ENCODE measurements around the gene NDUFC2. TPM values are rescaled to one million over a fixed set of nuclear protein-coding genes. Genes with fewer than 3 reads are reported as not detected.
"Not testable (repeated sequence)": the region's sequence is repeated elsewhere in the genome, so short reads cannot be mapped to it uniquely, and the experiment has no call there.

Gene NDUFC2
- total RNA-seq, 2 experiments from 2014 or later = 182 to 220 TPM

DNA sequence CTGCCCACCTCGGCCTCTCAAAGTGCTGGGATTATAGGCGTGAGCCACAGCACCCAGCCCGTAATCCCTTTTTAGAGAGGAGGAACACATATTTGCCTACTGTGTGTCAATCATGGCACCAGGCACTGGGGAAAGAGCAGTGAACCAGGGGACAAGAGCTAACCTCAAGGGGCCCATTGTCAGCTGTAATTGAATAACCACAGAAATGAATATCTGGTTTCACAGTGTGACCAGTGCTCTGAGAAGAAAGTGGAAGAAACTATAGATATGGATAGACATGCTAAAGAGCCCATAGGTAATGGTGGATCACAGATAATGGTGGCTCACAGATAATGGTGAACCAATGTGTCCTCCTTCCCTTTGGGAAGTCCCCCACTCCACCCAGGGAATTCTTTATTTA is 48.0 kb downstream of the NDUFC2 start:
- Mint-ChIP-seq H3K27me3 (no peaks in the 10 kb centered on the region), H3K4me3 (no peak overlapping the region), H3K4me1 (no peaks in the 10 kb centered on the region), H3K27ac (no peak overlapping the region), H3K9me3 (no peaks in the 10 kb centered on the region), H3K36me3 (ENCODE audit: low read depth) (no peaks in the 10 kb centered on the region)
- ChIA-PET POLR2A (no interaction called here), CTCF (interaction anchor here (1.0 to 2.0 kb wide), 2 partner anchors 14 to 528 kb away, joined by 4 to 7 read pairs; no protein-coding TSS in a partner anchor)
- DNase-seq = no peak

DNA sequence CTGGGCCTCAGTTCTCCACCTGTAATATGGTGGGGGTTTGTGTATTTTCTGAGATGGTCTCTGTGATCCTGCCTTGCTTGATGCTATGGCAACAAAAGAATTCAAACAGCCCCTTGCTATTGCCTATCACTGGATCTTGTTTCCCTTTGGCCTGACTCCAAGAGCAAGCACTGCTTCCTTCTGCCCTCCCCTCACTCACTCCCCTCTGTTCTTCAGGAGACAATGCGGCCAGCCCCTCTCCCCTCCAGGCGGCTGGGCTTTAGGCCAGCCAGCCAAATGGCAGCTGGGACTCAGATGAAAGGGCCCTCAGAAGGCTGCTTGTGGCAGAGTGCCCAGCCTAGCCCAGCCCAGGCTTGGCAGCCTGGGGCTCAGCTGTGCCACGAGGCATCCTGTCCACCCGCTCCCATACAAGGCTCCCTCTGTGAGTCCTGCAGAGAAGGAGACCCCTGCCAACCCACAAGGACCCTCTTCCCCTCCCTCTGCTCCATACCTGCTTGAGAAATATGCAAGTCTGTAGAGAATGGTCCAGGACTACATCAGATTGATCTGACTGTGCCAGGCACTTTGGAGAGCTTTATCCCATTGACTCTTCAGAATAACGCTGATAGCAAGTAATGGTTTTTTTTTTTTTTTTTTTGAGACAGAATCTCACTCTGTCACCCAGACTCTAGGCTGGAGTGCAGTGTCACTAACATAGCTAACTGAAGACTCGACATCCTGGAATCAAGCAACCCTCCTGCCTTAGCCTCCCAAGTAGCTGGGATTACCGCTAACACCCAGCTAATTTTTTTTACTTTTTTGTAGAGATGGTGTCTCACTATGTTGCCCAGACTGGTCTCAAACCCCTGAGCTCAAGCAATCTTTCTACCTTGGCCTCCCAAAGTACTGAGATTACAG is 49.0 kb downstream of the NDUFC2 start:
- CTCF ChIA-PET = interaction anchor here (1.0 to 1.1 kb wide), 2 partner anchors 15 to 529 kb away, joined by 3 to 4 read pairs; no protein-coding TSS in a partner anchor
- no peak overlapping the region for H3K4me3 Mint-ChIP-seq
- H3K27ac Mint-ChIP-seq = no peak overlapping the region
- POLR2A ChIA-PET = no interaction called here
- no peak for DNase-seq
- H3K27me3 Mint-ChIP-seq = no peaks in the 10 kb centered on the region
- H3K36me3 Mint-ChIP-seq (ENCODE audit: low read depth) = no peaks in the 10 kb centered on the region
- no peaks in the 10 kb centered on the region for H3K4me1 Mint-ChIP-seq
- H3K9me3 Mint-ChIP-seq = no peaks in the 10 kb centered on the region

DNA sequence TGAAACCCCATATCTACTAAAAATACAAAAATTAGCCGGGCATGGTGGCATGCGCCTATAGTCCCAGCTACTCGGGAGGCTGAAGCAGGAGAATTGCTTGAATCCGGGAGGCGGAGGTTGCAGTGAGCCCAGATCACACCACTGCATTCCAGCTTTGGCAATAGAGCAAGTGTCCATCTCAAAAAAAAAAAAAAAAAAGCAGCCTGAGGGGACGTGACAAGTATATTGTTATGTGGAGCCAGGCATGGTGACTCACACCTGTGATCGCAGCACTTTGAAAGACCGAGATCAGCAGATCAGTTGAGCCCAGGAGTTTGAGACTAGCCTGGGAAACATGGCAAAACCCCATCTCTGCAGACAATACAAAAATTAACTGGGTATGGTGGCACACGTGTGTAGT is 51.2 kb downstream of the NDUFC2 start:
- H3K27ac Mint-ChIP-seq; H3K4me3 Mint-ChIP-seq; CTCF ChIA-PET; DNase-seq; H3K4me1 Mint-ChIP-seq; POLR2A ChIA-PET; H3K27me3 Mint-ChIP-seq; H3K36me3 Mint-ChIP-seq (ENCODE audit: low read depth); H3K9me3 Mint-ChIP-seq: not testable (repeated sequence)

DNA sequence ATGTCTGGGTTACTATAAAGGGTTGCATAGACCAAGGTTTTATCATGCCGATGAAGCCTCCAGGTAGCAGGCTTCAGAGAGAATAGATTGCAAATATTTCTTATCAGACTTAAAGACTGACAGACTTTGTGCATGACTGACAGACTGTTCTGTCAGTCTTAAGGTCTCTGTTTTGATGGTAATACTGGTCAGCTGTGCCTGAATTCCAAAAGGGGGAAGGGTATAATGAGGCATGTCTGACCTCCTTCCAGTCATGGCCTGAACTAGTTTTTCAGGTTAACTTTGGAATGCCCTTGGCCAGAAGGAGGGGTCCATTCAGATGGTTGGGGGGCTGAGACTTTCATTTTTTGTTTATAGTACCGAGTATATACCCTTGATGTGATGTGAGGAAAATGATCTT is 51.9 kb downstream of the NDUFC2 start:
- Mint-ChIP-seq H3K27ac (no peak overlapping the region), H3K36me3 (ENCODE audit: low read depth) (no peaks in the 10 kb centered on the region), H3K4me3 (no peak overlapping the region), H3K4me1 (peaks cover 1% of the 10 kb centered on the region), H3K9me3 (no peaks in the 10 kb centered on the region), H3K27me3 (peaks cover 1% of the 10 kb centered on the region)
- POLR2A ChIA-PET = no interaction called here
- CTCF ChIA-PET = no interaction called here
- DNase-seq = no peak

DNA sequence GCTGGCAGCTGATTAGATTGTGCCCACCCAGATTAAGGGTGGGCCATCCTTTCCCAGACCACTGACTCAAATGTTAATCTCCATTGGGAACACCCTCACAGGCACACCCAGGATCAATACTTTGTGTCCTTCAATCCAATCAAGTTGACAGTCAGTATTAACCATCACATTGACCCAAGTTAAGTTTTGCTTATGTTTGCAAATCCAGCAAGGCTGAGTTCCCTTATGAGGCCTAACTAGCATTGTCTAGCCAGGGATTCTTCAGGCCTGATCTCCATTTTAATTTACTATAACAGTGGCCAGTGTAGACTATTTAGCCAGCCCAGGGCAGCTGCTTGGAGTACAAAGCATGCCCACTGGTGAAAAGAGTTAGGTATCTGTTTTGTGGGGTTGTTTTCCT is 54.3 kb downstream of the NDUFC2 start:
- H3K9me3 Mint-ChIP-seq = no peaks in the 10 kb centered on the region
- CTCF ChIA-PET = no interaction called here
- peaks cover 10% of the 10 kb centered on the region for H3K27me3 Mint-ChIP-seq

DNA sequence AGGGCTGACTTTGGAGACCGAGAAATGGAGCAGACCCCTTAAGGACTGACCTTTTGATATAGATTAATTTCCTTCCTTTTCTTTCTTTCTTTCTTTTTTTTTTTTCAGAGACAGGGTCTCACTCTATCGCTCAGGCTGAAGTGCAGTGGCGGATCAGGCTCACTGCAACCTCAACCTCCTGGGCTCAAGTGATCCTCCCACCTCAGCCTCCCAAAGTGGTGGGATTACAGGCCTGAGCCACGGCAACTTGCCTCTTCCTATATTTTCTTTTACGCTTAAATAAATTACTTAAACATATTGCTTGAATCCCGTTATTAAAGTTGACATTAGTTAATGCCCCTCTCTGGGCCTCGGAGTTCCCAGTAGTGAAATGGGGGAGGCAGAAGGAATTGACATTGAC is 56.2 kb downstream of the NDUFC2 start:
- DNase-seq = no peak
- Mint-ChIP-seq H3K9me3 (no peaks in the 10 kb centered on the region), H3K4me3 (no peak overlapping the region), H3K27ac (no peak overlapping the region), H3K36me3 (ENCODE audit: low read depth) (no peaks in the 10 kb centered on the region), H3K4me1 (peaks cover 3% of the 10 kb centered on the region), H3K27me3 (peaks cover 10% of the 10 kb centered on the region)
- ChIA-PET CTCF (no interaction called here), POLR2A (no interaction called here)

More for the DNA sequence above, 54.3 kb downstream of the NDUFC2 start:
- peaks cover 3% of the 10 kb centered on the region for H3K4me1 Mint-ChIP-seq
- no peaks in the 10 kb centered on the region for H3K36me3 Mint-ChIP-seq (ENCODE audit: low read depth)
- H3K4me3 Mint-ChIP-seq = no peak overlapping the region
- H3K27ac Mint-ChIP-seq = no peak overlapping the region
- no peak for DNase-seq
- POLR2A ChIA-PET = no interaction called here

DNA sequence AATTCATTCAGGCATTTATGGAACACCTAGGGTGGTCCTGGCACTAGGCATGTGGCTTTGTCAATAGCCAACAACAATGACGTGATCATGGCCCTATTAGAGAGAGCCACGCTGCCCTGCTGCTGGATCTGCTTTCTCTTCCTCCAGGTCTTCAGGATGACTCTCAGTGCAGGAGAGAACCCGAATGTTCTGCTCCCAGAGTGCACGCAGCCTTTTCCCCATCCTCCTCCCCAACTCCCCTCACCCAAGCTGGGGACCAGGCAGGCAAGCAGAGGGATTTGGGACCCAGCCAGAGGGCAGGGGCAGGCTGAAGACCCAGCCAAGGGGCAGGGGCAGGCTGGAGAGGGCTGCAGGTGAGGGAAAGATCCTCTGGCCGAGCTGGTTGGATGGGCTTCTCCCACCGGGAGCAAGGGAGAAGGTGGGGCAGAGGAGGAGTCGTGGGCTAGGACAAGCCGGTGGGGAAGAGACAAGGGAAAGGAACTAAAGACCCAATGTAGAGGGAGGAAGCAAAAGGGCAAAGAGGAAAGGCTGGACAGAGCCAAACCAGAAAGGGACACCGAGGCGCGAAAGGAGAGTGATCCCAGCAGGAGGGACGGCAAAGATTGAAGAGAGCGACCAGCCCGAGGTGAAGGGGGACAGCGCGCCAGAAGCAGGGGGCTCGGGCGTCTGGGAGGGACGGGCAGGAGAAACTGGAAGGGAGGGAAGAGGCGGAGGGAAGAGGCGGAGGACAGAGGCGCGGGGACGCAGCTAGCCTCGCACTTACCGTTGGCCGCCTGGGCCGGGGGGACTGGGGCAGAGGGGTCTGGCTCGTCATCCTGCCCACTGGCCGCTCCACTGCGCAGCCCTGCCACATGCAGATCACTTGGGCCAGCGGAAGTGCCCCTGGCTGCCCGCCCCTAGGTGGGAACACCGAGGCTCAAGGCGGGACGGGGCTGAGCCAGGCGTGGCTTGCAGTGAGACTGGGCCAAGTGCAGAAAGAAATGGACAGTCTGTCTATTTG is 57.0 kb downstream of the NDUFC2 start, which contains the start of gene KCTD14:
TSS of gene KCTD14 (minus strand) at position 880 of the 1,000 bp plus-strand sequence. CDS start at position 853, 27 bp downstream.
- H3K4me1 Mint-ChIP-seq = peaks cover 3% of the 10 kb centered on the region
- ChIA-PET CTCF (no interaction called here), POLR2A (no interaction called here)
- H3K4me3 Mint-ChIP-seq = no peak within 1 kb of the TSS
- peak within 1 kb of the TSS; percentile 65 for H3K27ac Mint-ChIP-seq
- H3K36me3 Mint-ChIP-seq (ENCODE audit: low read depth) = no peaks in the 10 kb centered on the region
- no peaks in the 10 kb centered on the region for H3K9me3 Mint-ChIP-seq
- peaks cover 10% of the 10 kb centered on the region for H3K27me3 Mint-ChIP-seq
- DNase-seq = no peak

DNA sequence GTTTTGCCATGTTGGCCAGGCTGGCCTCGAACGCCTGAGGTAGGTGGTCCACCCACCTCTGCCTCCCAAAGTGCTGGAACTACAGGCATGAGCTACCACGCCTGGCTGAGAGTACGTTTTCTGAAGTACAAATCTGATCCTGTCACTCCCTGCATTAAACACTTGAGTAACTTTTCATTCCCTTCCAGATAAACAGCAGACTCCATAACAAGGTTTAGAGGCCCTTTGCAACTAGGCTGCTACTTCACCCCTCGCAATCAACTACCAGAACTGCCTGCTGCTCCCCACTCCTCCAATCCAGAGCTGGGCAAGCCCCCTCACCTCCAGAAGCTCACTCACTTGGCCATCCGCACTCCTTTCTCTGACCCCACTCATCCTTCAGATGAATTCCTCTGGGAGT is 58.1 kb downstream of the NDUFC2 start:
- no peaks in the 10 kb centered on the region for H3K36me3 Mint-ChIP-seq (ENCODE audit: low read depth)
- DNase-seq = no peak
- peaks cover 3% of the 10 kb centered on the region for H3K4me1 Mint-ChIP-seq
- POLR2A ChIA-PET = no interaction called here
- CTCF ChIA-PET = interaction anchor here (0.7 to 1.9 kb wide), 4 partner anchors 13 to 24 kb away, joined by 3 to 4 read pairs (median 4); no protein-coding TSS in a partner anchor
- peaks cover 10% of the 10 kb centered on the region for H3K27me3 Mint-ChIP-seq
- no peaks in the 10 kb centered on the region for H3K9me3 Mint-ChIP-seq
- no peak overlapping the region for H3K27ac Mint-ChIP-seq
- H3K4me3 Mint-ChIP-seq = no peak overlapping the region

DNA sequence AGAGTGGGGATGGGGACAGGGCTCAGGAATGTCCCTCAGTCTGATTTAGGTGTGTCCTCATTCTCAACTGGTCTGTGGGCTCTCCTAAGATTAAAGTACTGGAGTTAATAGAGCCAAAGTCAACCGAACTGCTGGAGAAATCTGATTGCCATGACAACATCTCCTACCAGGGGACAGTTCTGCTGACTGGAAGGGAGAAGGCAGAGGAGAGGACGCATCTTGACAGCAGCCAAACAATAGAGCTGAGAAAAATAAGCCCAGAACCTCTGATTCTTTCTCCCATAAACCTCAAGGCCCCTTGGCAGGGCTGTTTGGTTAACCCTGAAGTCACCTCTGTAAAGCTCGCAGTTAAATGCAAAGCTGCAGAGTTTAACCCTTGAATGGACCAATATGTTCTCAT is 59.4 kb downstream of the NDUFC2 start:
- Mint-ChIP-seq H3K27ac (no peak overlapping the region), H3K36me3 (ENCODE audit: low read depth) (no peaks in the 10 kb centered on the region), H3K4me1 (peaks cover 3% of the 10 kb centered on the region), H3K9me3 (no peaks in the 10 kb centered on the region), H3K4me3 (no peak overlapping the region), H3K27me3 (peaks cover 10% of the 10 kb centered on the region)
- ChIA-PET POLR2A (no interaction called here), CTCF (interaction anchor here (0.8 to 1.9 kb wide), 3 partner anchors 11 to 19 kb away, joined by 3 to 4 read pairs (median 4); no protein-coding TSS in a partner anchor)
- DNase-seq = no peak

DNA sequence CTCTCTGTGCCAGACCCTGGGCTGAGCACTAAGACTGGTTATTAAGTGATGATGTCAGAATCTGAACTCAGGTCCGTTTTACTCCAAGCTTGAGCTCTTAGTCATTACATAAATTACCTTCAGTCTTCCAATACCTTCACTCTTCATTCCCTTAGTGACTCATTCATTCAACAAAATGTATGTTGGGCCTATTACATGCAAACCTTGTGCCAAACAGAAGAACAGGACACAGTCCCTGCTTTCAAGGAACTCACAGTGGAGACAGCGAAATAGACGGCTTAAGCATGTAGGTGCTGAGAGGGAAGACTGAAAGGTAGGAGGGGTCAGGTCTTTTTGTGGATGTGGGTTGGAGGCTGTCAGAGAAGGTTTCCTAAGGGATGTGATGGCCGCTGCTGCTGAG is 59.9 kb downstream of the NDUFC2 start:
- Mint-ChIP-seq H3K4me3 (no peak overlapping the region), H3K4me1 (peaks cover 3% of the 10 kb centered on the region), H3K27me3 (peaks cover 10% of the 10 kb centered on the region), H3K36me3 (ENCODE audit: low read depth) (no peaks in the 10 kb centered on the region), H3K27ac (no peak overlapping the region), H3K9me3 (no peaks in the 10 kb centered on the region)
- no peak for DNase-seq
- ChIA-PET CTCF (interaction anchor here (0.8 kb wide), 1 partner anchor 10 kb away, joined by 4 read pairs; no protein-coding TSS in a partner anchor), POLR2A (no interaction called here)

All from activated CD4-positive, alpha-beta T cell treated with anti-CD3 and anti-CD28 coated beads, Interleukin-2, amount 10 ng/mL, durations not matched to agents 7 days and 5 days (primary cell).